CD4-positive, alpha-beta T cell treated with Interleukin-17A for 4 hours (primary cell): ENCODE data around the gene HMGA1.
A peak's percentile ranks its signal among the peaks of the same experiment; 100 is the strongest.
"Not testable (repeated sequence)": the region's sequence is repeated elsewhere in the genome, so short reads cannot be mapped to it uniquely, and the experiment has no call there.

Source experiments
- DNase-seq: peaks from one replicate; pipeline ENCODE4 v3.0.0-alpha.2; 2020; ENCODE audit warnings: mixed read lengths

The HMGA1 gene

DNA sequence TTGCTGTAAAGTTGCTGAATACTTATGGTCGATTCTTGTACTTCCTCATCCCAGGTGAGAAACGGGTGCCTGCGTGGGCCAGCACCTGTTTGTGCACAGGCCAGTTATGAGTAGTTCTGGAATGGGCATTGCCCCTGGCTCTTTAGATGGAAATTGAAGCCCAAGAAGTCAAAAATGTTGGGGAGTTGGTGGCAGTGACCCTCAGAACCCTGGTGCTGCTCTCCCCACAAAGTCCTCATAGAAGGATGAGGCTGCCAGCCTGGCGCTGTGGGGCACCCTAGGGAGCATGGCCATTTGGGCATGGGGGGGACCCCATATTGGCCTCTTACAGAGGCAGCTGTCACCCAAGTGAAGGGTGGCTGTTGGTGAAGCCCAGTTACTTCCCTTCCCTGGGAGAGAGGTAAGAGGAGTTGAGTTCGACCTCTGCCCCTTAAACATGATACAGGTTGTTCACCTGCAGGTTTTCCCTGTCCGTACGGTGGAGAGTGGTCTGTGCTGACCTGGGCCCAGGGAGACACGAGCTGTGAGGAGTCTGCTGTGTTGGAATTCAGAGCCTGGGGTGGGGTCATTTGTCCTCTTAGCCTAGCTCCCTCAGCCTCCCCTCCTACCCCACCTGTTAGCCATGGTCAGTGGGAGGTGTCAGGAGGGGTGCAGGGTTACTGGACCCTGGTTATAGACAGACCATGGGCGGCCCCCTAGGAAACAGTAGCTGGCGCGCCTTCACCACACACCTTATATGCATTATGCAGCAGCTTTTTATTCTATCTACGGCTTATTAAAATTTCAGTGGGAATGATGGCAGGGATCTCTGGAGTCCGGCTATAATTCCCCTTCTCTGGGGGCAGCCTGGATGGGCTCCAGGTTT, 4.9 kb downstream of the HMGA1 start:
- no peak for DNase-seq

DNA sequence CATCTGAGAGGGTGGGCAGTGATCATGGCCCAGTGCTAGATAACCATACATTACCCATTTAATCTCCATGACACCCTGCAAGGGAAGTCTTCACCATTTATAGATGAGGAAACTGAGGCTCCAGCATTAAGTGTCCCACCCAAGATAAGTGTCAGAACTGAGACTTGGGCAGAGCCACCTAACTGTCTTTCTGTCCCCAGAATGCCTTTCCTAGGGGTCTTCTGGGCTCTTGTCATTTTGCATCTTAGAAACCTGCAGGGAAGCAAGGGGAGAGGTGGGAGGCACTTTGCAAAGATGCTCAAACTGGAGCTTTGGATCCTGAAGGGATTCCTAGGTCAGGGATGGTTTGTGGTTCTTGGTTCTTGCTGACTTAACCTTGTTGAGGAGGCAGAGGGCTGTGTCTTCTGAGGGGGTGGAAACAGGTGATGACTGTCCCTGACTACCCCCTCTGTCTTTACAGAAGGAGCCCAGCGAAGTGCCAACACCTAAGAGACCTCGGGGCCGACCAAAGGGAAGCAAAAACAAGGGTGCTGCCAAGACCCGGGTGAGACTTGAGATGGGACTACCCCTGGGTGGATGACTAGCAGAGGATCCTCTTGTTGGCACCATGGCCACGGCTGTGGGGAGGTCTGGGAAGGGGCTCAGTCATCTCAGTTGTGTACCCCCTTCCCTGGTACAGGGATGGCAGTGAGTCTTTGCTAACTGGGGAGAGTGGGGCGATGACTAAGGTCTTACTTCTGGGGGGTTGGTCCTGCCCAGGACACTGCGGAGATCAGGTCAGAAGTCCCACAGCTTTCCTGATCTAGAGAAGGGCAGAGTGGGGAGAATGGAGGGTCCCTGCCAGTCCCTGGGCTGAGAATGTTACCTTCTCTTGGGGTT, 5.8 kb downstream of the HMGA1 start:
- peak; percentile 26 for DNase-seq

DNA sequence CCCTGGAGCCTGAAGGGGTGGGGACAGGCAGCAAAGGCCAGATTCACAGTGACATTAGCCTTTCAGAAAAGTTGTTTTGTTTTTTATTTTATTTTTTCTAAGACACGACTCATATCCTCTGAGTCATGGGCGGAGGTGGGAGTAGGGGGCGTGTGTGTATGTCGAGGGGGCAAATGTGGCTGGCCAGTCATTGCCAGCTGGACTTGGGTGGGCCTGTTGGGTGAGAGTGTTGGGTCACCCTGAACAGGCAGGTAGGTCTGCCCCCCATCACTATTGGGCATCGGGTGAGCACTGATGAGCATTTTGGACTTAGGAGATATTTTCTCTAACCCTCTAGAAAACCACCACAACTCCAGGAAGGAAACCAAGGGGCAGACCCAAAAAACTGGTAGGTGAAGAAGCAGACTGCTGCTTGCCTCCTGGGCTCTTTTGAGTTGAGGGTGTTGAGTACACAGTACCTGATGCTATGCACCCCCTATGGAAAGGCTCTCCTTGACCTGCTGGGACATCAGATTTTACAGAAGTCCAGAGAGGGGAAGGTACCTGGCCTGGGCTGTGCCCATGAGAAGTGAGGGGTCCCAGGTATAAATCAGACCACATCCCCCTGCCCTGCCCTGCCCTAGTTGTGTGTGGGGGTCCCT, 6.6 kb downstream of the HMGA1 start:
- DNase-seq = peak; percentile 56

DNA sequence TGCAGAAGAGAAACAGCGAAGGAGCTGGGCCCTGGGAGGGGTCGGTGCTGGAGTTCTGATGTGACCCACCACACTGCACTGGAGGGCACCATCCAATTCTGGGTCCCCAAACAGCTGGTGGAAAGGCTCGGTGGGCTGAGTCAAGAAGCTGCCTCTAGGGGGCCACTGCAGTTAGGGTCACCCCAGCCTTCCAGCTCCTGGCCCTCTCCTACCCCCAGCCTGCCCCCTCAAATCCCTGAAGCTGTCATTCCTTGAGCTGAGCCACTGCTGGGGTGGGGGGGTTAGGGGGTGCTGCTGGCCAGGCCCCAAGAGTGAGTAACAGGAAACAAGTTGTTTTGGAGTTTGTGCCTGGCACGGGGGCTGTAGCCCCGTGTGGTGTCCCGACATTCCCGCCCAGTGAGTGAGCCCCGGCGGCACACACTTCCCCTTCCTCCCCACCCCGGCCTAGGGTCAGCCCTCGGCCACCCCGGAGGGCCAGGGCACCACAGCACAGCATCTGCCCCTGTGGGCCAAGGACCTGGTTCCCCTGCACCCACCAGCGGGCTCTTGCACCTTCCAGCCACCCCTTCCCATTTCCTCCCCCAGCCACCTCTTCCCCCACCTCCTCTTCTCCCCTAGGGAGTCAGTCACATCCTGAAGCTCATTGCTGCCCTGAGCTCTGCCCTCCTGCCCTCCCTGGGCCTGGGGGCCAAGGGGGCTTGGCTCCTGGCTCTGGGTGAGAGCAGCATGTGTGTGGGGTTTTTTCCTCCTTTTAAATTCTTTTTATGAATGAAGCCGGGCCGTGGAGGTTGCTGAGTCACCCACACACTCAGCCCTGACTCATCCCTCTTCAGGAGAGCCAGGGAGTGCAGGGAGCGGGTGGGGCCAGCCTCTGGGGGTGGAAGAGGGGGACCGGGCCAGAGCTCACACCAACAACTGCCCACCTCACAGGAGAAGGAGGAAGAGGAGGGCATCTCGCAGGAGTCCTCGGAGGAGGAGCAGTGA, 7.5 kb downstream of the HMGA1 start:
- peak; percentile 74 for DNase-seq

DNA sequence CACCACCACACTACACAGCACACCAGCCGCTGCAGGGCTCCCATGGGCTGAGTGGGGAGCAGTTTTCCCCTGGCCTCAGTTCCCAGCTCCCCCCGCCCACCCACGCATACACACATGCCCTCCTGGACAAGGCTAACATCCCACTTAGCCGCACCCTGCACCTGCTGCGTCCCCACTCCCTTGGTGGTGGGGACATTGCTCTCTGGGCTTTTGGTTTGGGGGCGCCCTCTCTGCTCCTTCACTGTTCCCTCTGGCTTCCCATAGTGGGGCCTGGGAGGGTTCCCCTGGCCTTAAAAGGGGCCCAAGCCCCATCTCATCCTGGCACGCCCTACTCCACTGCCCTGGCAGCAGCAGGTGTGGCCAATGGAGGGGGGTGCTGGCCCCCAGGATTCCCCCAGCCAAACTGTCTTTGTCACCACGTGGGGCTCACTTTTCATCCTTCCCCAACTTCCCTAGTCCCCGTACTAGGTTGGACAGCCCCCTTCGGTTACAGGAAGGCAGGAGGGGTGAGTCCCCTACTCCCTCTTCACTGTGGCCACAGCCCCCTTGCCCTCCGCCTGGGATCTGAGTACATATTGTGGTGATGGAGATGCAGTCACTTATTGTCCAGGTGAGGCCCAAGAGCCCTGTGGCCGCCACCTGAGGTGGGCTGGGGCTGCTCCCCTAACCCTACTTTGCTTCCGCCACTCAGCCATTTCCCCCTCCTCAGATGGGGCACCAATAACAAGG, 8.5 kb downstream of the HMGA1 start:
- not testable (repeated sequence) for DNase-seq

DNA sequence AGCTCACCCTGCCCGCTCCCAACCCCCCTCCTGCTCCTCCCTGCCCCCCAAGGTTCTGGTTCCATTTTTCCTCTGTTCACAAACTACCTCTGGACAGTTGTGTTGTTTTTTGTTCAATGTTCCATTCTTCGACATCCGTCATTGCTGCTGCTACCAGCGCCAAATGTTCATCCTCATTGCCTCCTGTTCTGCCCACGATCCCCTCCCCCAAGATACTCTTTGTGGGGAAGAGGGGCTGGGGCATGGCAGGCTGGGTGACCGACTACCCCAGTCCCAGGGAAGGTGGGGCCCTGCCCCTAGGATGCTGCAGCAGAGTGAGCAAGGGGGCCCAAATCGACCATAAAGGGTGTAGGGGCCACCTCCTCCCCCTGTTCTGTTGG, 9.1 kb downstream of the HMGA1 start:
- DNase-seq = not testable (repeated sequence)

DNA sequence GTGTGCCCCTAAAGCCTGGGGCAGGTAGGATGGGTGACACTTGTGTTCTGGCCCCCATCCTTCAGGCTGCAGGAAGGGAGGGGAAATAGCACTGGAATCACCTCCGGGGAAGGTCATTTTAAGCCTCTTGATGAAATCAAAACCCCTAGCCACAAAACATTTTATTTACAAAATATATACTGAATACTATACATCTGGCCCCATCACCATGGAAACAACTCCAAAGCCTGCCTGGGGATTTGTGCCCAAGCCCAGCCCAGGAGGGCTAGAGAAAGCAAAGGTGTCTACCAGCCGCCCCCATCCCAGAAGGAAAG, 9.5 kb downstream of the HMGA1 start:
- DNase-seq = no peak

DNA sequence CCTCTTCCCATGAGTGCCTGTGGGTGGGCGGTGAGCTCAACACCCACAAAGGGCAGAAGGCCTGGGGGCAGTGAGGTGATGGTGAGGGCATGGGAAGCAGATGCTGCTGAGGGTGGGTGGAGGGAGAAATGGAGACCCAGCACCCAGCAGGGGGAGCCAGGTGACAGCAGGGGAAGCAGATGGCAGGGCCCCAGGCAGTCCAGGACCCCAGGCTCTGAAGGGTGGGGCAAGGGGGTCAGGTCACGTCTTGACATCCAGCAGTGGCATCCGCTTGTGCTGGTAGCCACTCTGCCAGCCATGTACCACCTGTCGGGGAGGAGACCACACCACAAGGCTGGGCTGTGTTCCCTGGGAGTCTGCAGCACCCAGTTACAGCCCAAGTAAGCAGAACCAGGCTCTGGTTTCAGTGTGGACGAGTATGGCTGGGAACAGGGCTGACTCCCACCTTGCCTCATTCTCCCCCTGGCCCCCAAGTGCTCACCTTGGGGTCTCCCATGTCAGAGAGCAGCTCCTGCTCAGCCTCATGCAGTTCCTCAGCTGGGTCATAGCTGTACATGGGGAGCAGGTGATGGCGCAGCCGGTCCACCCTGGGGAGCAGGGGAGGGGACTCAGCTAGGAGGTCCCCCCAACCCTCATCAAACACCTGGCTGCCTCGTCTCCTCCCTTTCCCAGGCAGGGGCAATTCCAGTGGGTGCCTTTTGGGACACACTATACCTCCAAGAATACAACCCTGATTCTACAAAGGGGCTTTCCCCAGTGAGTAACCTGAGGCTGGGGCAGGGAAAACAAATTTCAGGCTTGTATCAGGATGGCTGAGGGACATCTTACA, 10.1 kb downstream of the HMGA1 start:
- DNase-seq = peak; percentile 67

DNA sequence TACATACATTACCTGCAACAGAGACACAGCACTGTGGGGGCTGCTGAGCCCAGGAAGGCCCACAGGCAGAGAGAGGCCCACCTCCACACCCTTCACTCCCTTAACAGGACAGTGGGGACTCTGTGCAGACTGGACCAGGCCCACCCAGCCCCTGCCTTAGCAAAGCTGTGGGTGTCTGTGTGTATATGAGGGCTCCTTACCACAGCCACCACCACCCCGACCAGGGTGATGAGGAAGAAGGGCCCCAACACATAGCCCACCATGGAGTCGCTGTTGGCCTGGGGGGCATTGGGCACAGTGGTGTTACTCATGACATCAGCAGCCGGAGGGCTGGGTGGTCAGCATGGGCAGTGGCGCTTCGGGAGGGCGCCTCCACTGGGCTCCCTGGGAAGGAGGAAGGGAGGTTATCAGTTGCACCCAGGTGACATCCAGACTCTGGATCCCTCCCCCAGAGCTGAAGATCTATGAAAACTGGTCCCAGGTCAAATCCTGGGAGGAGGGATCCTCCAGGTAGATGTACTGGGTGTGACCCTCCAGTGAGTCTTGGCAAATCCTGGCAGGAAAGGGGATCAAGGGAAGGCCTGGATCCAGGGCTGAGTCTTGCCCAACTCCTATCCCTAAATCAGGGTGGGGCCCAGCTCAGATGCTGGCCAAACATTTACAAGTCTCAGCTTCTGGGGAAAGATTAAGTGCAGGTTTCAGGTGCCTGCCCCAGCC, 11.0 kb downstream of the HMGA1 start:
- no peak for DNase-seq

DNA sequence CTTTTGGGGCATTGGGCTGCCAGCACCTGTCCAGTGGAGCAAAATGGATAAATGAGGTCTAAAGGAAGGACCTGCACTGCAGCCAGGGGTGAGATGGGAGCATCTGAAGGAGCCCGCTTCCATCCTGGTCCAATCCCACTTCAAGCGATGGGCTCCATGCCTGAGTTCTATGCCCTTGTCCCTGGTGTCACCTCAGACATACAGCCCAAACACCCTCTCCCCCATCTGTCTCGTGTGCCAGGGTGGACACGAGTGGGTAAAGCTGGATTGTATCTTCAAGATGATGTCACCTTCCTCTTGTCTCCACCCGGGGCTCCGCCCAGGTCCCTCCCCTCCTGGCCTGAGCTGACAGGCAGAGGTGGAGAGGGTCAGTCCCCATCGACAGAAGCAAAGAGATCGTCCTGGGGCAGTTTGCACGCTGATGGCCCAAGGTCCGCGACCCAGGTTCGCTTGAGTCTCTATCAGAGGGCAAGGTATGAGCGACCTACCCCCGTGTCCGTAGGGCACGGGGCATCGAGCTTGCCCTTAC, 11.6 kb downstream of the HMGA1 start:
- peak; percentile 59 for DNase-seq

DNA sequence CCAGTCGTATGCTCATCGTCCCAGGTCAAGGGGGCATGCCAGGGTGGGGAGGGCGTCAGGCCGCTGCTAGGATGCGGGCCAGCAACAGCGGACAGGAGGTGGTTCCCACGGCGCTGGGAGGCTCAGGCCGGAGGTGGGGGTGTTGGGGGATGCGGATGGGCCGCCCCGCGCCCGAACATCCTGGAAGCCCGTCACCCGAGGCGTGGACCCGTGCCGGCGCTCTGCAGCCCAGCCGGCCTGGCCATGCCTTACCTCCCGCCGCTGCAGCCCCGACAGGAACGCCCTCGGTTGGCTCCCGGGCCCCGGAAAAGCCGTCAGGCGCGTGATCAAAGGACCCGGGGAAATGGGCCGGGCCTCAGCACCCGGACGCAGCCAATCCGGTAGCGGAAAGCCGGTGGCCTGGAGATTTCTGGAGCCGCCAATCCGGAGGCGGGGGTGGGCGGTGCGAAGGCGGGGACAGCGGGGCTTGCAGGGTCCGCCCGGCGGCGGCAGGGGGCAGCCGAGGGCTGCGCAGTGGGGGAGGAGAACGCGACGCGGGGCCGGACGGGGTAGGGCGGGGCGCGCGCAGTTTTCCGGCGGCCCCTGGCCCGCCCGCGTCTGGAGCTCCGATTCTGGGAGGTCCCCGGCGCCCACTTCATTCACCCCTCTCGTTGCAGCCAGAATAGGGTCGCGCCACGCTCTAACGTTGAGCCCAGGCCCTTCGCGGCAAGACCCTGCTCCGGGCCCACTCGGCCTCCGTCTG, 12.2 kb downstream of the HMGA1 start, which contains the start of gene SMIM29:
Gene SMIM29 (minus strand): TSS at position 280 of the 742 bp plus-strand sequence. CDS start 1,215 bp downstream, outside the sequence.
- peak; percentile 99 for DNase-seq

DNA sequence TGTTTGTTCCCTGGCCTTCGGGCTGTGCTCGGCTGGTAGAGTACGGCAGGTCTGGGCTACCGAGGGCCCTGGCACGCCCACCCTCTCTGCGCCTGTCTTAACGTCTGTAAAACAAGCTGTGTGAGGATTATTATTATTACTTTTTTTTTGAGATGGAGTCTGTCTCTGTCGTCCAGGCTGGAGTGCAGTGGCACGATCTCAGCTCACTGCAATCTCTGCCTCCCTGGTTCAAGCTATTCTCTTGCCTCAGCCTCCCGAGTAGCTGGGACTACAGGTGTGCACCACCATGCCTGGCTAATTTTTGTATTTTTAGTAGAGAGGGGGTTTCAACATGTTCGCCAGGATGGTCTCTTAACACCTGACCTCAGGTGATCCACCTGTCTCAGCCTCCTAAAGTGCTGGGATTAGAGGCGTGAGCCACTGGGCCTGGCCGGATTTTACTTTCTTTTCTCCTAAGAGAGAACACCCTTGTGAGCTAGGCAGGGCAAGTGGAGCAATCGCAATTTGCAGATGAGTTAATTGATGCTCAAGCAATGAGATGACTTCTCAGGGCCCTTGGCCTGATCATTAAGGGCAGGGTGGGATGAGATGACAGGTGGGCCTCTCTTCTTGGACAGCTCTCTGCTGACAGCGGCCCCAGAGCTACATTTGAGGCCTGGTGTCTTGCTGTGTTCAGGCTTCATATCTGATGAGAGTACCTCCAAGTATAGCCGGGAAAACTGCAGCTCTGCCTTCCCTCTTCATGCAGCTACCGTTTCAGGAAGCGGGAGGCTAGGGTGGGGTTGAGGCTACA, 13.0 kb downstream of the HMGA1 start:
- DNase-seq = no peak

DNA sequence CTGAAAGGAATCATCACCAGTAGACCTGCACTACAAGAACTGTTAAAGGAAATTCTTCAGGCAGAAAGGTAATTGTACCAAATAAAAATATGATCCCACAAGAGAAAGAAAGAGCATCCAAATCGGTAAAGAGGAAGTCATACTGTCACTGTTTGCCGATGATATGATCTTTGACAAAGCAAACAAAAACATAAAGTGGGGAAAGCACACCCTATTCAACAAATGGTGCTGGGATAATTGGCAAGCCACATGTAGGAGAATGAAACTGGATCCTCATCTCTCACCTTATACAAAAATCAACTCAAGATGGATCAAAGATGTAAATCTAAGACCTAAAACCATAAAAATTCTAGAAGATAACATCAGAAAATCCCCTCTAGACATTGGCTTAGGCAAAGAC, 15.7 kb downstream of the HMGA1 start:
- DNase-seq = not testable (repeated sequence)

DNA sequence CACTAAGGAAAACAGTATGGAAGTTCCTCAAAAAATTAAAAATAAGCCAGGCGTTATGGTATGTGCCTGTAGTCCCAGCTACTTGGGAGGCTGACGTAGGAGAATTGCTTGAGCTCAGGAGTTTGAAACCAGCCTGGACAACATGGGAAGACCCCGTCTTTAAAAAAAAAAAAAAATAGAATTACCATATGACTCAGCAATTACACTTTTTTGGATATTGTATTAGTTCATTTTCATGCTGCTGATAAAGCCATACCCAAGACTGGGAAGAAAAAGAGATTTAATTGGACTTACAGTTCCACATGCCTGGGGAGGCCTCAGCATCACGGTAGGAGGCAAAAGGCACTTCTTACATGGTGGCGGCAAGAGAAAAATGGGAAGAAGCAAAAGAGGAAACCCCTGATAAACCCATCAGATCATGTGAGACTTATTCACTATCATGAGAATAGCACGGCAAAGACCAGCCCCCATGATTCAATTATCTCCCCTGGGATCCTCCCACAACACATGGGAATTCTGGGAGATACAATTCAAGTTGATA, 22.9 kb downstream of the HMGA1 start:
- no peak for DNase-seq

DNA sequence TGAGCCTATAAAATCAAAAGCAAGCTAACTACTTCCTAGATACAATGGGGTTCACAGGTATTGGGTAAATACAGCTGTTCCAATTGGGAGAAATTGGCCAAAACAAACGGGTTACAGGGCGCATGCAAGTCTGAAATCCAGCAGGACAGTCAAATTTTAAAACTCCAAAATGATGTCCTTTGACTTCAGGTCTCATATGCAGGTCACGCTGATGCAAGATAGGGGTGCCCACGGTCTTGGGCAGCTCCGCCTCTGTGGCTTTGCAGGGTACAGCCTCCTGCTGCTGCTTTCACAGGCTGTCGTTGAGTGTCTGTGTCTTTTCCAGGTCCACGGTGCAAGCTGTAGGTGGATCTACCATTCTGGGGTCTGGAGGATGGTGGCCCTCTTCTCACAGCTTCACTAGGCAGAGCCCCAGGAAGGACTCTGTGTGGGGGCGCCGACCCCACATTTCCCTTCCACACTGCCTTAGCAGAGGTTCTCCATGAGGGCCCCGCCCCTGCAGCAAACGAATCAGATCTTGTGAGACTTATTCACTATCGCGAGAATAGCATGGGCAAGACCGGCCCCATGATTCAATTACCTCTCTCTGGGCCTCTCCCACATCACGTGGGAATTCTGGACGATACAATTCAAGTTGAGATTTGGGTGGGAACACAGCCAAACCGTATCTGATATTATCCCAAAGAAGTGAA, 24.0 kb downstream of the HMGA1 start:
- no peak for DNase-seq

DNA sequence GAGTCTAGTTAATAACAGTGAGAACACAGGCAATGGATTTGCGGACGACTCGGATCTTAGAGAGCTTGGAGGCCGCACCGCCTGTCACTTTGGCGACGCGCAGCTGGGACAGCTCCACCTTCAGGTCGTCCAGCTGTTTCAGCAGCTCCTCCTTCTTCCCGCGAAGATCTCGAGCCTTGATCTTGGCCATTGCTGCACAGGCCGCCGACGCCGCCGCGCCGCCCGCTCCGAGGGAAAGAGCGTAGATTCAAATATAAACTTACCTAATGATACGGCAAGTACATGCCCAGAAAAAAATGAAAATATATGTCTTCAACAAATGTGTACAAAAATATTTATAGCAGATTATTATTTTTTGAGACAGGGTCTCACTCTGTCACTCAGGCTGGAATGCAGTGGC, 26.8 kb downstream of the HMGA1 start:
- not testable (repeated sequence) for DNase-seq

DNA sequence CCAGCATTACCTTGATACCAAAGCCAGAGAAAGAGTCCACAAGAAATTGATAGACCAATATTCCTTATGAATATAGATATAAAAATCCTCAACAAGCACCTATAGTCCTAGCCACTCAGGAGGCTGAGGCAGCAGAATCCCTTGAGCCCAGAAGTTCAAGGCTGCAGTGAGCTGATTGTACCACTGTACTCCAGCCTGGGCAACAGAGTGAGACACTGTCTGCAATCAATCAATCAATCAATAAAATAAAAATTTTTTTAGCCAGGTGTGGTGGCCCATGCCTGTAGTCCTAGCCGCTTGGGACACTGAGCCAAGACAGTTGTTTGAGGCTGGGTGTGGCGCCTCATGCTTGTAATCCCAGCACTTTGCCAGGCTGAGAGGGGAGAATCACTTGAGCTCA, 31.1 kb downstream of the HMGA1 start:
- no peak for DNase-seq
